HEK293 (cell line): ENCODE data around the gene RNU7-1.

Source experiments
- CTCF ChIA-PET: fragments of 350-600 bp; formaldehyde crosslinking; extraction: SDS; loops from one replicate; lab custom pipeline; 2021; ENCODE audit warnings: antibody characterized with exemption; lab: Yijun Ruan, JAX
- POLR2A ChIA-PET: fragments of 300-600 bp; formaldehyde crosslinking; extraction: SDS; loops from one replicate; lab custom pipeline; 2020; ENCODE audit warnings: antibody characterized with exemption, inconsistent platforms; lab: Yijun Ruan, JAX
- H3K27ac ChIP-seq: fragments of 200-500 bp; sonication (Bioruptor generic); 2 replicates; pipeline ENCODE4 v1.5.1; 2014; ENCODE audit warnings: low read depth, low read length, control low read depth, inconsistent platforms; ENCODE audit errors: extremely low read depth
- H3K36me3 ChIP-seq, 2 experiments: fragments of 200-500 bp in 1 of 2; sonication (Bioruptor generic) in 1 of 2; 1 replicate in 1 of 2; 2 replicates in 1 of 2; pipeline ENCODE4 v1.5.1; 2014 to 2017; ENCODE audit warnings: inconsistent platforms in 2 of 2, low read length in 2 of 2; ENCODE audit not compliant: control insufficient read depth in 2 of 2, insufficient read depth in 1 of 2
- H3K4me1 ChIP-seq: fragments of 200-500 bp; sonication (Bioruptor generic); 2 replicates; pipeline ENCODE4 v1.5.1; 2014; ENCODE audit warnings: mild to moderate bottlenecking, low read length, inconsistent platforms; ENCODE audit not compliant: control insufficient read depth, insufficient read depth
- H3K4me3 ChIP-seq: 2 replicates; pipeline ENCODE4 v1.5.1; 2011; ENCODE audit warnings: low read depth, mild to moderate bottlenecking, control low read depth, low read length, moderate library complexity
- H3K9me3 ChIP-seq: fragments of 200-500 bp; sonication (Bioruptor generic); 2 replicates; pipeline ENCODE4 v1.5.1; 2014; ENCODE audit warnings: low read depth, low read length, inconsistent platforms; ENCODE audit not compliant: control insufficient read depth, insufficient read depth
- GLIS2 ChIP-seq: fragments of 450-650 bp; formaldehyde crosslinking; IDR thresholded peaks from 2 replicates; pipeline ENCODE4 v1.5.1; 2016; ENCODE audit warnings: missing biosample characterization, missing genetic modification characterization
- PATZ1 ChIP-seq: fragments of 450-650 bp; formaldehyde crosslinking; IDR thresholded peaks from 2 replicates; pipeline ENCODE4 v1.5.1; 2016; ENCODE audit warnings: missing biosample characterization, missing genetic modification characterization
- PBX3 ChIP-seq: sonication (generic); formaldehyde crosslinking; IDR thresholded peaks from 2 replicates; pipeline ENCODE4 v1.8.1; 2022; ENCODE audit warnings: mild to moderate bottlenecking, moderate library complexity, missing genetic modification reagents
- ZBTB1 ChIP-seq: fragments of 450-650 bp; formaldehyde crosslinking; IDR thresholded peaks from 2 replicates; pipeline ENCODE4 v1.5.1; 2016; ENCODE audit warnings: missing biosample characterization, missing genetic modification characterization
- ZBTB10 ChIP-seq: fragments of 450-650 bp; formaldehyde crosslinking; IDR thresholded peaks from 2 replicates; pipeline ENCODE4 v1.5.1; 2016; ENCODE audit warnings: missing biosample characterization, missing genetic modification characterization
- ZBTB21 ChIP-seq: fragments of 450-650 bp; formaldehyde crosslinking; IDR thresholded peaks from 2 replicates; pipeline ENCODE4 v1.5.1; 2017; ENCODE audit warnings: missing biosample characterization, missing genetic modification characterization
- ZBTB6 ChIP-seq: fragments of 450-650 bp; formaldehyde crosslinking; IDR thresholded peaks from 2 replicates; pipeline ENCODE4 v1.5.1; 2017; ENCODE audit warnings: missing biosample characterization, missing genetic modification characterization
- ZBTB8A ChIP-seq: fragments of 450-650 bp; formaldehyde crosslinking; IDR thresholded peaks from 2 replicates; pipeline ENCODE4 v1.5.1; 2016; ENCODE audit warnings: missing biosample characterization, missing genetic modification characterization
- ZFP3 ChIP-seq: fragments of 450-650 bp; formaldehyde crosslinking; IDR thresholded peaks from 2 replicates; pipeline ENCODE4 v1.5.1; 2016; ENCODE audit warnings: low read depth, missing biosample characterization, missing genetic modification characterization
- ZNF146 ChIP-seq: fragments of 450-650 bp; formaldehyde crosslinking; IDR thresholded peaks from 2 replicates; pipeline ENCODE4 v1.5.1; 2016; ENCODE audit warnings: missing biosample characterization, missing genetic modification characterization
- ZNF223 ChIP-seq: fragments of 450-650 bp; formaldehyde crosslinking; IDR thresholded peaks from 2 replicates; pipeline ENCODE4 v1.5.1; 2016; ENCODE audit warnings: missing biosample characterization, missing genetic modification characterization
- ZNF292 ChIP-seq: fragments of 450-650 bp; formaldehyde crosslinking; IDR thresholded peaks from 2 replicates; pipeline ENCODE4 v1.5.1; 2016; ENCODE audit warnings: low read depth, missing biosample characterization, missing genetic modification characterization, borderline replicate concordance
- ZNF341 ChIP-seq: fragments of 450-650 bp; formaldehyde crosslinking; IDR thresholded peaks from 2 replicates; pipeline ENCODE4; 2016; ENCODE audit warnings: low read depth, missing biosample characterization, missing genetic modification characterization
- ZNF513 ChIP-seq: fragments of 450-650 bp; IDR thresholded peaks from 2 replicates; pipeline ENCODE4 v1.5.1; 2018; ENCODE audit warnings: missing biosample characterization, missing genetic modification characterization
- ZNF560 ChIP-seq: fragments of 450-650 bp; formaldehyde crosslinking; IDR thresholded peaks from 2 replicates; pipeline ENCODE4 v1.5.1; 2017; ENCODE audit warnings: missing biosample characterization, missing genetic modification characterization, borderline replicate concordance
- ZNF621 ChIP-seq: fragments of 450-650 bp; formaldehyde crosslinking; IDR thresholded peaks from 2 replicates; pipeline ENCODE4 v1.5.1; 2017; ENCODE audit warnings: missing biosample characterization, missing genetic modification characterization
- ZNF623 ChIP-seq: fragments of 450-650 bp; formaldehyde crosslinking; IDR thresholded peaks from 2 replicates; pipeline ENCODE4 v1.5.1; 2016; ENCODE audit warnings: missing biosample characterization, missing genetic modification characterization
- ZNF624 ChIP-seq: fragments of 450-650 bp; formaldehyde crosslinking; IDR thresholded peaks from 2 replicates; pipeline ENCODE4 v1.5.1; 2017; ENCODE audit warnings: missing biosample characterization, missing genetic modification characterization
- TF ChIP-seq, protein P1 (sequence below): fragments of 450-650 bp; formaldehyde crosslinking; IDR thresholded peaks from 2 replicates; pipeline ENCODE4 v1.5.1; 2017; ENCODE audit warnings: missing biosample characterization, missing genetic modification characterization

RNU7-1 gene

GRCh38 chr12:6936194-6936635 is 7.4 kb upstream of the RNU7-1 start:
- CTCF ChIA-PET: interaction anchor here (0.6 to 4.9 kb wide), 5 partner anchors 9 to 178 kb away, joined by 3 to 53 read pairs (median 4); no protein-coding TSS in a partner anchor
- peak; percentile 31; the same call in 1 of the 2 replicates for TF ChIP-seq ZNF513
- no peak for TF ChIP-seq ZNF341 (tag by site-specific recombination)
- no peak for TF ChIP-seq PBX3 (CRISPR knock-in tag)
- TF ChIP-seq ZFP3 (tag by site-specific recombination): peak; percentile 39; the same call in 1 of the 2 replicates
- TF ChIP-seq, protein P1, sequence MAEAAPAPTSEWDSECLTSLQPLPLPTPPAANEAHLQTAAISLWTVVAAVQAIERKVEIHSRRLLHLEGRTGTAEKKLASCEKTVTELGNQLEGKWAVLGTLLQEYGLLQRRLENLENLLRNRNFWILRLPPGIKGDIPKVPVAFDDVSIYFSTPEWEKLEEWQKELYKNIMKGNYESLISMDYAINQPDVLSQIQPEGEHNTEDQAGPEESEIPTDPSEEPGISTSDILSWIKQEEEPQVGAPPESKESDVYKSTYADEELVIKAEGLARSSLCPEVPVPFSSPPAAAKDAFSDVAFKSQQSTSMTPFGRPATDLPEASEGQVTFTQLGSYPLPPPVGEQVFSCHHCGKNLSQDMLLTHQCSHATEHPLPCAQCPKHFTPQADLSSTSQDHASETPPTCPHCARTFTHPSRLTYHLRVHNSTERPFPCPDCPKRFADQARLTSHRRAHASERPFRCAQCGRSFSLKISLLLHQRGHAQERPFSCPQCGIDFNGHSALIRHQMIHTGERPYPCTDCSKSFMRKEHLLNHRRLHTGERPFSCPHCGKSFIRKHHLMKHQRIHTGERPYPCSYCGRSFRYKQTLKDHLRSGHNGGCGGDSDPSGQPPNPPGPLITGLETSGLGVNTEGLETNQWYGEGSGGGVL (tag by site-specific recombination): peak; percentile 71; the same call in 1 of the 2 replicates
- TF ChIP-seq ZBTB10: peak; percentile 5; the same call in 1 of the 2 replicates
- TF ChIP-seq GLIS2 (tag by site-specific recombination): peak; percentile 71
- TF ChIP-seq ZNF621 (tag by site-specific recombination): no peak
- peak; percentile 66 for TF ChIP-seq ZNF146 (tag by site-specific recombination)
- TF ChIP-seq ZBTB6 (tag by site-specific recombination): peak; percentile 39; the same call in 1 of the 2 replicates
- POLR2A ChIA-PET: interaction anchor here (1.4 to 4.1 kb wide), 5 partner anchors 10 to 67 kb away, joined by 4 to 45 read pairs (median 6); partner anchors contain the start of genes SPSB2 and TPI1
- peaks cover 30 to 77% of the 10 kb centered on the region in 2 experiments for H3K36me3 ChIP-seq
- H3K4me1 ChIP-seq: peaks cover 6% of the 10 kb centered on the region
- no peak overlapping the region for H3K4me3 ChIP-seq
- no peaks in the 10 kb centered on the region for H3K9me3 ChIP-seq
- peak overlapping the region; percentile 95; the same call in 1 of the 2 replicates for H3K27ac ChIP-seq

- no peaks in the 10 kb centered on the region for H3K9me3 ChIP-seq
- peaks cover 6% of the 10 kb centered on the region for H3K4me1 ChIP-seq
- CTCF ChIA-PET: interaction anchor here (0.7 to 4.9 kb wide), 11 partner anchors 11 to 177 kb away, joined by 3 to 53 read pairs (median 4); partner anchors contain the start of genes CDCA3, SPSB2, TPI1 and USP5
- H3K27ac ChIP-seq: peak overlapping the region; percentile 95
- peaks cover 30 to 83% of the 10 kb centered on the region in 2 experiments for H3K36me3 ChIP-seq
- peak overlapping the region; percentile 54 for H3K4me3 ChIP-seq
- POLR2A ChIA-PET: interaction anchor here (0.9 to 4.1 kb wide), 11 partner anchors 8 to 85 kb away, joined by 3 to 45 read pairs (median 7); partner anchors contain the start of genes SPSB2, TPI1 and USP5
- peak; percentile 57 for TF ChIP-seq ZBTB8A
- TF ChIP-seq ZBTB1 (tag by site-specific recombination): 0 out of 2 replicates have a peak, but pooled peaks have one; percentile 9
- no peak for TF ChIP-seq ZNF223
- TF ChIP-seq GLIS2 (tag by site-specific recombination): peak; percentile 47
- peak; percentile 80 for TF ChIP-seq PATZ1
- no peak for TF ChIP-seq ZNF292 (tag by site-specific recombination)
- peak; percentile 50 for TF ChIP-seq ZNF513
- TF ChIP-seq ZNF560: no peak
- TF ChIP-seq ZBTB21 (tag by site-specific recombination): no peak
- no peak for TF ChIP-seq ZNF623 (tag by site-specific recombination)
- TF ChIP-seq ZNF624 (tag by site-specific recombination): no peak
Observed at GRCh38 chr12:6936636-6937480, 6.8 kb upstream of the RNU7-1 start.
